CD4-positive, alpha-beta T cell treated with Interleukin-6 for 4 hours (primary cell): ENCODE measurements around the gene TRIM38.
"Not testable (repeated sequence)": the region's sequence is repeated elsewhere in the genome, so short reads cannot be mapped to it uniquely, and the experiment has no call there.

Source experiments
- DNase-seq: peaks from one replicate; pipeline ENCODE4 v3.0.0-alpha.2; 2020; ENCODE audit warnings: mixed read lengths

The TRIM38 gene

DNA sequence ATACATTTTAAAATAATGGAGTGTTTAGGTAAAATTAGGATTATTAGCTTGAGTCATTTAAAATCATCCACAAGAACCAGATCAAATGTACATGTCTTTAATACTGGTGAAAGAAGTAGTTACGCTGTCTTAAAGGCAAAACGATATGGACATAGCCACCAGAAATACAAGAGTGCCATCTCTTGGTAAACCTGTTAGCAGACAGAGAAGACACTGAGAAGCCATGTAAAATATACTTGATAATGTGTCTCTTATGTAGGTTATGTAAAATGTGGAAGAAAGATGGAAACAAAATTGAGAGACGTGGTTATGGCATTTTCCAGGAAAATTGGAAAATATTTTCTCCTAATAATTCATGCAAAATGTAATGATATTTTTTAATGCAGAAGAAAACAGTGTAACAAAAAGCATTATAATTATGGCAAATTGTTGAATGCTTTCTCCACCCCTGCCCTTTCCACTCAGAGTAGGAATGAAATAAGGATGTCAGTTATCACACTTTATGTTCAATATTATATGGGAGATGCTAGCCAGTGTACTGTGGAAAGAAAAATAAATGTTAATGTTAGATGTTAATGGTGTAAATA, 19.9 kb upstream of the TRIM38 start:
- no peak for DNase-seq

GRCh38 chr6:25943887-25944286, 18.7 kb upstream of the TRIM38 start:
- no peak for DNase-seq

DNA sequence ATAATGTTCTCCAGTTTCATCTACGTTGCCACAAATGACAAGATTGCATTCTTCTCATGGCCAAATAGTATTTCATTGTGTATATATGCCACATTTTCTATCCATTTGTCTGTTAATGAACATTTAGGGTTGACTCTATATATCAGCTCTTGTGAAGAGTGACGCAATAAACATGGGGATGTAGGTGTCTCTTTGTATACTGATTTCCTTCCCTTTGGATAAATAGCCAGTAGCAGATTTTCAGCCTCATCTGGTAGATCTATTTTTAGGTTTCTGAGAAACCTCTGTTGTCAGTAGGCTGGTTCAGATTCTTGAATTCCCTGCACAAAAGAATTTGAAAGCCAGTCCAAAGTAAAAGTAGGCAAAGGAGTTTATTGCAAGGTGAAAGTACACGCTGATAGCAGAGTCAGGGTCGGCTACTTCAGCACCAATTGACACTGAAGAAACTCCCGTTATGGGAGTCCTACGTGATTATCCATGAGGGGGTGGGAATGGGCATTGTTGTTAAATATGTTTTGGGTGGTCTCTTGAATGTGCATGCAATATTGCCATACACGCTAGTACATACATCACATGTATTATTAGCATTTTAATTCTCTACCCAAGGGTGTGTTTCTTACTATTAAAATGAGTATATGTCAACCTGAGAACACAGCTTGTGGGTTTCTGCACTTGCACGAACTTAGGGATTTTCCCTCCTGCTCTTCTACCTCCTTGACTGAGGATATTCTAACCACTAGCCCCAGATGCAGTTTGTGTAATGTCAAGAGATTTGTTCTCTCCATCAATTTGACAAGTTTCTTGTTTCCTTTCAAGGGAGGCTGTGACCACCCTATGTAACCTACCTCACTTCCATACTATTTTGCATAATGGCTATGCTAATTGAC, 17.7 kb upstream of the TRIM38 start:
- DNase-seq = no peak

DNA sequence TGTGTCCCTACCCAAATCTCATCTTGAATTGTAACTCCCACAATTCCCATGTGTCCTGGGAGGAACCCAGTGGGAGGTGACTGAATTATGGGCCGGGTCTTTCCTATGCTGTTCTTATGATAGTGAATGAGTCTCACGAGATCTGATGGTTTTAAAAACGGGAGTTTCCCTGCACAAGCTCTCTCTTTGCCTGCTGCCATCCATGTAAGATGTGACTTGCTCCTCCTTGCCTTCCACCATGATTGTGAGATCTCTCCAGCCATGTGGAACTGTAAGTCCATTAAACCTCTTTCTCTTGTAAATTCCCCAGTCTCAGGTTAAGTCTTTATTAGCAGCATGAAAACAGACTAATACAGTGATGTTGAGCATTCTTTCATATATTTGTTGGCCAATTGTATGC, 16.9 kb upstream of the TRIM38 start:
- not testable (repeated sequence) for DNase-seq

DNA sequence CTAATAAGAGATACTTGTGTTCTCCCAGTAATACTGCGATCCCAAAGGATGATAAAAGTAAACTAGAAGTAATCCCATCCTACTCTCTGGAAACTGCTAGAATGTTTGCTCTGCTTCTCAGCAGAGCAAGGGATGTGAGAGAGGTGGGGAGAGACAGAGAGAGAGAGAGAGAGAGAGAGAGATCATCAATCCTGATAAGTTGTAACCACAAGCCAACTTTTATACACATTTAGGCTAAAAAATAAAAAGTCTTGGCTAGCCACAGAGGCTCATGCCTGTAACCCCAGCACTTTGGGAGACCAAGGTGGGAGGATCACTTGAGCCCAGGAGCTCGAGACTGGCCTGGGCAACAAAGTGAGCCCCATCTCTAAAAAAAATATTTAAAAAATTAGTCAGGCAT, 16.0 kb upstream of the TRIM38 start:
- DNase-seq = no peak

- DNase-seq = not testable (repeated sequence)
Measured at GRCh38 chr6:25947492-25947891, 15.1 kb upstream of the TRIM38 start.

DNA sequence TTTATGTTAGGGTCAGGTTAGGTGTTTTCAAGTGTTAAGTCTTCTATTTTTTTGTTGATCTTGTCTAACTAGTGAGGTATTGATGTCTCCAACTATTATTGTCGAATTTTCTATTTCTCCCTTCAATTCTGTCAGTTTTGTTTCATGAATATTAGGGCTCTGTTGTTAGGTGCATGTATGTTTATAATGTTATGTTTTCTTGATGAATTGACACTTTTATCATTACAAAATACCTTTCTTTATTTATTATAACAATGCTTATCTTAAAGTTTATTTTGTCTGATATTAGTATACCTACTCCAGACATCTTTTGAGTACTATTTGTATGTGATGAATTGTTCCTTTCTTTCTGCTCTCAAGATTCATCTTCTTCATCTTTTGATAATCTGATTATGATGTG, 12.9 kb upstream of the TRIM38 start:
- DNase-seq = no peak

DNA sequence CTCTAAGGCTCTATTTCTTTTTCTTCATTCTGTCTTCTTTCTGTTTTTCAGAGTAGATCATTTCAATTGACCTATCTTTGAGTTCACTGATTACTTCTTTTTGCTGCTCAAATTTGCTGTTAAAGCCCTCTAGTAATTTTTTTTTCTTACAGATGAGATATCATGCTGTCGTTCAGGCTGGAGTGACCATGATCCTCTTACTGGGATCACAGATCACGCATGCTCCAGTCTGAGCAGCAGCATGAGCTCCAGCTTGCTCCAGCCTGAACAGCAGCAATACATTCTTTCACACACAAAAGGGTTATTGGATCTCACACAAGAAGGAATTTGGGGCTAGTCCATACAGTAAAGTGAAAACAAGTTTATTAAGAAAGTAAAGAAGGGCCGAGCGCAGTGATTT, 12.3 kb upstream of the TRIM38 start:
- no peak for DNase-seq

GRCh38 chr6:25951296-25952032, 11.1 kb upstream of the TRIM38 start:
- no peak for DNase-seq

DNA sequence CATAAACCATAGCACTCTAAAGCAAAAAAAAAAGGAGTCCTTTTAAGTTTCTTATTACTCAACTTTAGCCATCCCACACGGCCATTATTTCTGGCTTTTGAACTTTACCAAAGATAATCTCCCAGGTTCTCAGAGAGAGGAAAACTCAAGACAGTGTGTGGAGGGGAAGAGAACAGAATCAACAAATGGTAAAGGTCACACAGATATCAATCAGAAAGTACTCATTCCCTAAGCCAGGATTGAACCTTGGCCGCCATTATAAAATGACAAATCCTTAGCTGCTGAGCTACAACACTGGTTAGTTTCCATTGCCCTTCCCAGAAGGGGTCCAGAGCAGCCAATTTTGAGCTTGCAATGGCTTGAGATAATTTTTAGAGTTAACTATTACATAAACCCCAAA, 10.1 kb upstream of the TRIM38 start:
- DNase-seq = no peak

DNA sequence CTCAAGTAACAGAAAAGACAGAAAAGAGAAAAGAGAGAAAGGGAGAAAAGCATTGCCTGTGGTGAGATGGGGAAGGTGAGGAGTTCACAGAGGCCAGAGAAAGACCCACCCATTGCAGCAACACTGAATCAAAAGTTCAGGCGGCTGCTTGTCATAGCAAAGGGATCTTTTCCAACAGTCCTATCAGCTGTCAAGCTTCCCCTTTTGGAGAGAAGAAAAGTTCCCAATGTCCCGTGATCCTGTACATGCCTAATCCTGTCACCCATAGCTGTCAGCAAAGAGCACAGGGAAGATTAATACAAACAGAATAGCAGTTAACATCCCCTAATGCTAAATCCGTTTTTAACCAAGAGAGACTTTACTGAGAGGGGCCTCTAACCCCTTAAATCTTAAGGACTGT, 8.9 kb upstream of the TRIM38 start:
- no peak for DNase-seq

- DNase-seq = no peak
Measured at GRCh38 chr6:25954756-25955155, 7.8 kb upstream of the TRIM38 start.

- DNase-seq = no peak
Measured at GRCh38 chr6:25956226-25956625, 6.4 kb upstream of the TRIM38 start.

GRCh38 chr6:25958700-25959162, 3.9 kb upstream of the TRIM38 start:
- DNase-seq = no peak

- DNase-seq = no peak
Measured at GRCh38 chr6:25959890-25960536, 2.6 kb upstream of the TRIM38 start.

DNA sequence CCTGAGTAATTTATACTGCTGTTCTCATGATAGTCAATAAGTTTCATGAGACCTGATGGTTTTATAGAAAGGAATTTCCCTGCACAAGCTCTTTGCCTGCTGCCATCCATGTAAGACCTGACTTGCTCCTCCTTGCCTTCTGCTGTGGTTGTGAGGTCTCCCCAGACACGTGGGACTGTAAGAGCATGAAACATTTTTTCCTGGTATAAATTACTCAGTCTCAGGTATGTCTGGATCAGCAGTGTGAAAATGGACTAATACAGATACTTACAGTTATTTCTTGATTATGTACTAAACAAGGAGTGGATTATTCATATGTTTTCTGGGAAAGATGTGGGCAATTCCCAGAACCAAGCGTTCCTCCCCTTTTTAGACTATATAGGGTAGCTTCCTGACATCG, 1.9 kb upstream of the TRIM38 start:
- no peak for DNase-seq

- no peak for DNase-seq
Measured at GRCh38 chr6:25961619-25962148, 918 bp upstream of the TRIM38 start.

- DNase-seq = no peak
Measured at GRCh38 chr6:25963426-25964123, 973 bp downstream of the TRIM38 start.

GRCh38 chr6:25965058-25965457, 2.5 kb downstream of the TRIM38 start:
- DNase-seq = no peak

DNA sequence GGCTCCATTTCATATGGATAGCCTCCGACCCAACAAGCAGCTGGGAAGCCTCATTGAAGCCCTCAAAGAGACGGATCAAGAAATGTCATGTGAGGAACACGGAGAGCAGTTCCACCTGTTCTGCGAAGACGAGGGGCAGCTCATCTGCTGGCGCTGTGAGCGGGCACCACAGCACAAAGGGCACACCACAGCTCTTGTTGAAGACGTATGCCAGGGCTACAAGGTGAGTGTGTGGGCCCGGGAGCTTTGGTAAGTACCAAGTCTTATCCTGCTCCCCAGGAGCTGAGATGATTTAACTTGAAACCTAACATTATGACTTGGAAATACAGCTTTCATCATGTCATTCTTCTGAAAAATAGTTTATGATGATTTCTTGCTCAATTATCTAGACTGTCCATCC, 4.1 kb downstream of the TRIM38 start:
- DNase-seq = no peak

DNA sequence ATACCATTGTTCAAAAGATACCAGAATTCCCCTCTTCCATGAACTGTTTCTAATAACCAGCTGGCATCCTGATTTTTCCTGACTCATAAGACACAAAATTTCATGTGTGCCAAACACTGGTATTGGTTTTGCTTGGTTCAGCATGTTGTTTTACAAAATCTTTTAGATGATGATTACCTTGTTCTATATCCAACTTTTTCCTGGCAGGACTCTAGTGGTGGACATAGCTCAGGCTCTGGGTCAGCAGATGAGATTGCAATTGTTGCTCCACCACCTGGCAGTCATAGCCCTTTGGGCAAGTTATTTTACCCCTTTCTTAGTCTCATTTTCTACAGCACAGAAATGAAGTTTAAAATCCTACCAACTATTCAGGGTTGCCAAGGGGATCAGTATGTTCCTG, 6.2 kb downstream of the TRIM38 start:
- DNase-seq = no peak

GRCh38 chr6:25971187-25971821, 8.7 kb downstream of the TRIM38 start:
- DNase-seq = no peak
